ENCODE data around the gene TPM4.

GRCh38 chr19:16106121-16106520, 29.8 kb downstream of the TPM4 start:
- TF ChIP-seq CTCF (IDR thresholded peaks at IDR 0.05) (no peak), EZH2phosphoT487 (IDR thresholded peaks at IDR 0.05) (no peak), EZH2 (IDR thresholded peaks at IDR 0.05) (no peak)
